8988T (cell line): Measurements from ENCODE around the gene DDIT3.
"Not testable (repeated sequence)": the region's sequence is repeated elsewhere in the genome, so short reads cannot be mapped to it uniquely, and the experiment has no call there.

ENCODE experiments used
- DNase-seq: peaks from one replicate; pipeline ENCODE4 v3.0.0; 2011

The DDIT3 gene

DNA sequence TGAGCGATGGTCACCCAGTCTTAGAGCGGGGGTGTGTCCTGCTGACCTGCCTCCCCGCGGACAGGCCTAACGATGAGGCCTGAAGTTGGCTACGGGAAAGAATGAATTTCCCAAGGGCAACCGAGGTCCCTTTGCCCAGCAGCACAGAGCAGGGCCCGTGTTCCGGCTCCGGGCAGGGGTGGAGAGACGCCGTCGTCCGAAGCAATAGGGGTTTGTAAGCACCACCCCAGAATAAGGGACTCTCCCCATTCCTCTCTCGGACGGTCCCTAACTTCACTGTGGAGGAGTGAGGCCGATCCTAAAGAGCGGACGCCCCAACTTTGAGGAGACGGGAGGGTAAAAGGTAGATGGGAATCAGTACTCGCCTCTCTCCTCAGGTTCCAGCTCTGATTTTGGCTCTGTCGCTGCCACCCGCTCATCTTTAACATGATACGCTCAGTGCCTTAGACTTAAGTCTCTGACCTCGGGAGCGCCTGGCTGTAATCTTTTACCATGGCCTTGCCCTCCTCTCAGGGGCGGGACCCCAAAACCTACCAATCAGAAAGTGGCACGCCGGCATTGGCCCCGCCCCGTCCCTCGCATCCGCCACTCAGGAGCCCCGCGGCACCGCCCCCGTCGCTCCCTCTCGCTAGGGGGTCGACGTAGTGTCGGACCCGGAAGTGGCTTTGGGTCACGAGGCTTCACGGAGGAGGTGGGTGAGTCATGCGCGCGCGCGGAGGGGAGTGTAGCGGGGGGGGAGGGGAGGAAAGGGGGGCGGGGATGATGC is at the start of gene DDIT3:
TSS of gene DDIT3 (minus strand) at position 462 of the 766 bp plus-strand sequence. CDS start 3,108 bp downstream, outside the sequence.
- peak; percentile 81 for DNase-seq

DNA sequence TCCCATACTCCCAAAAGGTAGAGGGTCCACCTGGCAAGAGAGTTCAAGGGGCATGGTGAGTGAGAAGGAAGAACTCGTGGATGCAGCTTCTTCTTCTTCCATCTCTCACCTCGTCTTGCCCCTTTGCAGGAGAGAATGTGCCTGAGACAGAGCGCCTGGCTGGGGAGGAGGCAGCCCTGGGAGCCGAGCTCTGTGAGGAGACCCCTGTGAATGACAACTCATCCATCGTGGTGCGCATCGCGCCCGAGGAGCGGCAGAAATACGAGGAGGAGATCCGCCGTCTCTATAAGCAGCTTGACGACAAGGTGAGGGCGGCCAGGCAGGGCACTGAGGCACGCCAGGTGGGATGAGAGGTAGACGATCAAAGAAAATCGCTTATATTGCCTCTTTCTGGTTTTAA is 49.5 kb upstream of the DDIT3 start:
- DNase-seq: no peak

DNA sequence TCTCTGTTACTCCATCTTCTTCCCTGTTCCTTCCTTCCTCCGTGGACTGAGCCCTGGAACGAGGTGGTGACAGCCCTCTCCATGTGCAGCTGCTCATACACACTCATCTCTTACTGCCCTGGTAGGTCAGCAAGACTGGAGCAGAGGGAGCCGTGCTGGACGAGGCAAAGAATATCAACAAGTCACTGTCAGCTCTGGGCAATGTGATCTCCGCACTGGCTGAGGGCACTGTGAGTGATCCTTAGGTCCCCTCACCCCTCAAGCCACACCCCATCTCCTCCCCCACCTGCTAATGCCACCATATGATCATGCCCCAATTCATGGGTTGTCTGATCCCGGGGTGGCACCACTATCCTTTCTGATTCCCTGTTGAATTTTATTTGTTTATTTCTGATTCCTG is 48.5 kb upstream of the DDIT3 start:
- DNase-seq: no peak

GRCh38 chr12:57564178-57564740 is 43.9 kb upstream of the DDIT3 start:
- DNase-seq: no peak

DNA sequence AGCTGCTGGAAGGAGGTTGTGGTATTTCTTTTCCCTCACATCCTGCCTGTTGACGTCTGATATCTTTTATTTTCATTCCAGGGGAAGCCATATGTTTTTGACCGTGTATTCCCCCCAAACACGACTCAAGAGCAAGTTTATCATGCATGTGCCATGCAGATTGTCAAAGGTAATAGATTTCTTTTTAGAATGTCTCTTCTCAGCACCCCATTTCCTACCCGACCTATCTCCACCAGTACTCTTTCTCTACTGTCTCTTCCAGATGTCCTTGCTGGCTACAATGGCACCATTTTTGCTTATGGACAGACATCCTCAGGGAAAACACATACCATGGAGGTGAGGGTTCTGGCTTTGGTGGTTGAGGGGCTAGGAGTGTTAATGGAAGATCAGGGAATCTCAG is 43.0 kb upstream of the DDIT3 start:
- DNase-seq: no peak

GRCh38 chr12:57561117-57561516 is 40.8 kb upstream of the DDIT3 start:
- not testable (repeated sequence) for DNase-seq

GRCh38 chr12:57560516-57560915 is 40.2 kb upstream of the DDIT3 start:
- DNase-seq: no peak

DNA sequence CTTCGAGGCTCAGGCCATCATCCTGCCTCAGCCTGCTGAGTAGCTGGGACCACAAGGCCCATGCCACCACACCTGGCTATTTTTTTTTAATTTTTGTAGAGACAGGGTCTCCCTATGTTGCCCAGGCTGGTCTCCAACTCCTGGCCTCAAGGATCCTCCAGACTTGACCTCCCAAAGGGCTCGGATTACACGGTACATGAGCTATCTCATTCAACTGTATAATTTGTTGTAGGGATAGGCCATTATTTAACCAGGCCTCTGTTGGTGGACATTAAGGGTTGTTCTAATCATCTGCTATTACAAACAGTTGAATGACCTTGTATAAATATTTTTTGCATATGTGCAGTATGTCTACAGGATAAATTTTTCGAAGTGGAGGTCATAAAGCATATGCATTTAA is 38.5 kb upstream of the DDIT3 start:
- no peak for DNase-seq

- DNase-seq: no peak
Measured at GRCh38 chr12:57554897-57555296, 34.6 kb upstream of the DDIT3 start.

DNA sequence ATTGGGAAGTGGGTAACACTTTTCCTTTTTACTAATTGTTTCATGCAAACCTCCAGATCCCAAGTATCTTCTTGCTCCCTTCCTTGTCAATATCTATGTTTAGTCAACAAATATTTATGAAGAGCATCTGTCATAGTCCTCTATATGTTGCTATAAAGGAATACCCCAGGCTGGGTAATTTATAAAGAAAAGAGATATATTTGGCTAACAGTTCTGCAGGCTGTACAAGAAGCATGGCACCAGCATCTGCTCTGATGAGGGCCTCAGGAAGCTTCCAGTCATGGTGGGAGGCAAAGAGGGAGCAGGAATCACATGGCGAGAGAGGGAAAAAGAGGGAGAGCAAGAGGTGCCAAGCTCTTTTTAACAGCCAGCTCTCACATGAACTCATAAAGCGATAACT is 34.1 kb upstream of the DDIT3 start:
- no peak for DNase-seq

DNA sequence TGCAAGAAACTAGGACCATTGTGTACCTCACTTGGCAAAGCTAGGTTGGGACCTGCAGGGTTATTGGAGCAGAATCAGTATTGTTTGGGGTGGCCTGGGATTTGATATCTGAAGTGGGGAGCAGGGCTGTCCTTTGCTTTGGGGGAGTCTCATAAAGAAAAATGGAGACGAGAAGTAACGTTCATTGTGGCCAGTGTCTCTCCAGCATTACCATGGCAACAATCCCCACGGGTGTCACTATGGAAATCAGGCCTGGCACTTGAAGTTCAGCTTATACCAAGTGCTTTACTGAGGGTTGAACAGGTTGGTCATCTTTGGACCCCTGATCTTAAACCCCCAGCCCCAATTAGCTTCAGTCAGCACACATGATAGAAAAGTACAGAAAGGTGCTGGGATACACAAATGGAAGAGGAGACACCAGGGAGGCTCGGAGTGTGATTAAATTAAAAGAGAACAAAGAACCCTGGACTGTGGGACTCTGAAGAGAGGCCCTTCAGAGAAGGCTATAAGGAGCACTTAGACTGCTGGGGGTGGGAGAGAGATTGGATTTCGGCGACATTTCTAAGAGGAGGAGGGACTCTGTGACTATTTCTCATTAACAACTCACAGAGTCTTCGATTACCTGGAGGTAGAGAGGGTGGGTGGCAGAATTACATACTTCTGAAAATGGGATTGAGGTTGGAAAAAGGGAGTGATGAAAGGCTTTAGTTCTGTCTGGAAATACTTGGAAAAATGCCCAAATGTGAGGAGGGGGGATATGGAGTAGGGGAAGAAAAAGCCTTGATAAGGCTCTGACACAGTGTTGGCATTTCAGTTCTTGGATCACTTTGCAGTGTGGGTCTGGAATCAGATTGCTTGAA is 33.3 kb upstream of the DDIT3 start:
- no peak for DNase-seq

GRCh38 chr12:57552835-57553313 is 32.6 kb upstream of the DDIT3 start:
- DNase-seq: no peak

GRCh38 chr12:57552306-57552651 is 32.0 kb upstream of the DDIT3 start:
- DNase-seq: no peak

DNA sequence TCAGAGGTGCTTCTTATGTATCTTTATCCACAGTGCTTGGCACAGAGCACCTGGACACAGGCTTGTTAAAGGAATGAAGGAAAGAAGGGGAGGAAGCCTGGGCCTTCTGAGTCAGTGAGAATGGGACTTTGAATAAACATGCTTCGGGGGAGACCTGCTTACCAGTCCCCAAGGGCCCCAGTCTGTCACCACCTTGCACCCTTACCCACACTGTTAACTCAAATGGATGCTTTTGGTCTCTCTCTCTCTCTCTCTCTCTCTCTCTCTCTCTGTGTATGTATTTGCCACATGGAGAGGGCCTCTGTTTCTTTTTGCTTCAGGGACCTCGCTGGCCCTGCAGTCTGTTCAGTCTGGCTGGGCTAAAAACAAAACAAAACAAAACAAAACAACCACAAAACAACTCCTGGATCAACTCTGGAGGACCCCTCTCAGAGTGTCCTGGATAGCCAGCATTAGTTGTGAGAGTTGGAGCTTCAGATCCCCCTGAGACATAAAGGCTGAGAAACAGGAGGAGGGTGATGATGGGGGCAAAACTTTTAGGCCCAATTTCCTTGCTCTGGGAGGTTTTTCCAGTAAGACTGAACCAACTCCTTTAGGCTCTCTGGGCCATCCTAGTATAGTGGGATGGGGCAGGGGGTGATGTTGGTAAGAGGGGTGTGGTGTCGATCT is 31.5 kb upstream of the DDIT3 start:
- DNase-seq: no peak

GRCh38 chr12:57550641-57551549 is 30.6 kb upstream of the DDIT3 start:
- no peak for DNase-seq

- DNase-seq: peak; percentile 71
Measured at GRCh38 chr12:57549909-57550640, 29.8 kb upstream of the DDIT3 start, which contains the start of gene KIF5A. TSS of gene KIF5A (plus strand) at chr12:57550044. CDS start at chr12:57550272, 228 bp downstream.

DNA sequence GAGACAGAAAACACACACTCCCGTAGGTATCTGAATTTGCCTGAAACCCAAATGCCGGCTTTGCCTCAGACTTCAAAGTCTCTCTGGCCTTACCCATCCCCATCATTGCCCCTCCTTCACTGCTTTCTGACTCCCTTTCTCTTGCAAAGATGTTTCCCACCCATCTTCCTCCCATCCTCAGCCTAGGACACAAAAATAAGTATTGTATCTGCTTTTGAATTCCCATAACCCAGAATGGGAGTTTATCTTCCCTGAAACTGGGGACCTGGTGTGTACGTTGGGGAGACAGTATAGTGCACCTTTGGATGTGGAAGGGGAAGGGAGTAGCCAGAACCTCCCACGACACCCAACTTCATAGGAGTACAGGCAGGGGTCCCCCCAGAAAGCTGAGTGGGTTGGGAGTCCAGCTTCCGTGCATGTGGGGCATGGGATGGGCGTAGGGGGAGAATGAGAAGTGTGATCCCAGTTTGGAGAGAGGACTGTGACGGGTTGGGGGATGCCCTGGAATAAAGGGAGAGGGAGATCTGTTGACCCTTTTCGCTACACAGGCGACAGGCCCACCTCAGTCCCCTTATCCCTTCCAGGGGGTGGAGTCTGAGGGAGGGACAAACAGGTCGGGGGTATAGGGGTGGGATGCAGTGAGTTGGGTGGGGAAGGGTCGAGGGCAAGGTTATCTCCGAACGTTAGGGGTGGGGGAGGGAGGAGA is 29.0 kb upstream of the DDIT3 start:
- DNase-seq: no peak

GRCh38 chr12:57548488-57548887 is 28.2 kb upstream of the DDIT3 start:
- DNase-seq: no peak

GRCh38 chr12:57548013-57548315 is 27.6 kb upstream of the DDIT3 start:
- DNase-seq: no peak

DNA sequence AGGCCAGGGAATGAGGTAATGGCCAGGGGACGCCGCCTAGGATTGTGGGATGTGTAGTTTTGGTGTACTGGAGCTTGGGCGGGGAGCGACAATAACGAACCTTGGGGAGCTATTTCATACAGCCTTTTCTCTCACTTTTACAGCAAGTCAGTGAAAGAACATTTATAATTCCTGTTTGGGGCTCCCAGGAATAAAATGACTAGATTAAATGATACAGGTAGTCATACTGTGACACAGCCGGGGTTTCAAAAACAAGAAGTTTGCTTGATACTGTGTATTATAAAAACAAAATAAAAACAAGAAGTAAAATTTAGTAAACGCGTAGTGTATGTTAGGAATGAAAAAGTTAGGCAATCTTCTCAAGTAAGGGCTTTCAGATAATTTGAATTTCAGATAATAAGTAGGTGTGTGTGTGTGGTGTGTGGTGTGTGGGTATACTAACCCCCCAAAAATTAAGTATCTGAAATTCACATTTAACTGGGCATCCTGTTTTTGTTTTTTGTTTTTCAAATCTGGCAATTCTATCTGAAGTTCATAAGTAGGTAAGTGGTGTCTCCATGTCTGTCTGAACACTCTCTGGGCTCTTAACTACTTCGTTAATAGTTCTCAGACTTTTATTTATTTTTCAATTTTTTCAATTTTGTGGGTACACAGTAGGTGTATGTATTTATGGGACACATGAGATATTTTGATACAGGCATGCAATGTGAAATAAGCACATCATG is 27.1 kb upstream of the DDIT3 start:
- DNase-seq: no peak
